Neural progenitor cell (in vitro differentiated cells): ENCODE measurements around the gene IGFL4.

Source experiments
- CTCF ChIP-seq: fragments of 200-600 bp; sonication (generic); IDR thresholded peaks from 2 replicates; pipeline ENCODE4 v1.5.1; 2017; ENCODE audit warnings: antibody characterized with exemption, mild to moderate bottlenecking
- EZH2 ChIP-seq: fragments of 200-600 bp; sonication (generic); IDR thresholded peaks from 2 replicates; pipeline ENCODE4 v1.6.1; 2017; ENCODE audit warnings: antibody characterized with exemption, mild to moderate bottlenecking, moderate library complexity
- EZH2phosphoT487 ChIP-seq: fragments of 200-600 bp; sonication (generic); IDR thresholded peaks from 2 replicates; pipeline ENCODE4 v1.6.1; 2017; ENCODE audit warnings: antibody characterized with exemption

GRCh38 chr19:46076951-46077814, 36.4 kb upstream of the IGFL4 start:
- TF ChIP-seq EZH2 (peak; percentile 62), CTCF (peak; percentile 100), EZH2phosphoT487 (peak; percentile 46)
